Fibroblast of lung (primary cell): ENCODE results near the gene C6orf47. TPM values are rescaled to one million over a fixed set of nuclear protein-coding genes. Genes with fewer than 3 reads are reported as not detected.

ENCODE experiments used
- DNase-seq, 2 donors: peaks; one replicate each; pipeline versions ENCODE4 v3.0.0 to v3.0.0-alpha.2; 2010; ENCODE audit warnings: low read depth in 2 of 2
- H2AFZ ChIP-seq: 2 replicates; pipeline ENCODE4 v1.5.1; 2012; ENCODE audit warnings: low read length, control low read depth, inconsistent platforms
- H3K27ac ChIP-seq: 2 replicates; pipeline ENCODE4 v1.5.1; 2011; ENCODE audit warnings: low read length, control low read depth; ENCODE audit not compliant: insufficient read depth
- H3K27me3 ChIP-seq: 2 replicates; pipeline ENCODE4 v1.5.1; 2011; ENCODE audit warnings: mild to moderate bottlenecking, low read length; ENCODE audit not compliant: control insufficient read depth, insufficient read depth
- H3K36me3 ChIP-seq: 2 replicates; pipeline ENCODE4 v1.5.1; 2011; ENCODE audit warnings: low read length; ENCODE audit not compliant: control insufficient read depth, insufficient read depth
- H3K4me1 ChIP-seq: 2 replicates; pipeline ENCODE4 v1.5.1; 2011; ENCODE audit warnings: low read length; ENCODE audit not compliant: control insufficient read depth, insufficient read depth; ENCODE audit errors: extremely low read depth
- H3K4me2 ChIP-seq: 2 replicates; pipeline ENCODE4 v1.5.1; 2011; ENCODE audit warnings: low read length, control low read depth; ENCODE audit not compliant: insufficient read depth; ENCODE audit errors: extremely low read depth
- H3K4me3 ChIP-seq, 4 experiments: fragments of 200-600 bp in 1 of 4; sonication (generic) in 1 of 4; replicated peaks in 1 of 4; 2 replicates each; pipeline ENCODE4 v1.5.1; 2011 to 2016; ENCODE audit warnings: low read length in 4 of 4, low read depth in 3 of 4, mild to moderate bottlenecking in 3 of 4, control low read depth in 2 of 4, inconsistent platforms in 1 of 4, mixed read lengths in 1 of 4; ENCODE audit not compliant: insufficient read depth in 1 of 4; ENCODE audit errors: control extremely low read depth in 1 of 4
- H3K79me2 ChIP-seq: 2 replicates; pipeline ENCODE4 v1.5.1; 2012; ENCODE audit warnings: mild to moderate bottlenecking, low read length, inconsistent platforms; ENCODE audit not compliant: control insufficient read depth, insufficient read depth
- H3K9ac ChIP-seq: 2 replicates; pipeline ENCODE4 v1.5.1; 2011; ENCODE audit warnings: mild to moderate bottlenecking, low read length, control low read depth; ENCODE audit not compliant: insufficient read depth
- H3K9me3 ChIP-seq: 2 replicates; pipeline ENCODE4 v1.5.1; 2012; ENCODE audit warnings: low read depth, low read length; ENCODE audit not compliant: control insufficient read depth, insufficient read depth
- H4K20me1 ChIP-seq: 2 replicates; pipeline ENCODE4 v1.5.1; 2011; ENCODE audit warnings: low read length; ENCODE audit not compliant: control insufficient read depth, insufficient read depth; ENCODE audit errors: extremely low read depth
- EZH2 ChIP-seq: IDR thresholded peaks from 2 replicates; pipeline ENCODE4 v1.5.1; 2012; ENCODE audit warnings: low read length, control low read depth, mild to moderate bottlenecking; ENCODE audit errors: missing control alignments
- polyA plus RNA-seq, 2 donors: library from polyadenylated mRNA; depleted of rRNA in 1 of 2; stranded (reverse) in 1 of 2; unstranded in 1 of 2; fragments of >200 nt; gene quantifications; 2 replicates each; pipeline ENCODE4 v1.2.1, GENCODE V29; 2011 to 2012; ENCODE audit warnings: missing spikeins in 1 of 2
- total RNA-seq: library from RNA; depleted of rRNA; stranded (reverse); fragments of >200 nt; gene quantifications from 2 replicates; pipeline ENCODE4 v1.2.1, GENCODE V29; 2014
- TF ChIP-seq, protein P1 (sequence below), 2 donors: IDR thresholded peaks in 1 of 2; conservative IDR thresholded peaks in 1 of 2; 1 replicate in 1 of 2; 2 replicates in 1 of 2; pipeline ENCODE4 v1.5.1; 2011 to 2012; ENCODE audit warnings: low read length in 2 of 2, control low read depth in 1 of 2, inconsistent platforms in 1 of 2, low read depth in 1 of 2, mild to moderate bottlenecking in 1 of 2

Gene C6orf47
- total and polyA plus RNA-seq, 2 donors (not counting 1 experiment from before 2014, with no cell fraction given), result 7.9 to 20.6 TPM

DNA sequence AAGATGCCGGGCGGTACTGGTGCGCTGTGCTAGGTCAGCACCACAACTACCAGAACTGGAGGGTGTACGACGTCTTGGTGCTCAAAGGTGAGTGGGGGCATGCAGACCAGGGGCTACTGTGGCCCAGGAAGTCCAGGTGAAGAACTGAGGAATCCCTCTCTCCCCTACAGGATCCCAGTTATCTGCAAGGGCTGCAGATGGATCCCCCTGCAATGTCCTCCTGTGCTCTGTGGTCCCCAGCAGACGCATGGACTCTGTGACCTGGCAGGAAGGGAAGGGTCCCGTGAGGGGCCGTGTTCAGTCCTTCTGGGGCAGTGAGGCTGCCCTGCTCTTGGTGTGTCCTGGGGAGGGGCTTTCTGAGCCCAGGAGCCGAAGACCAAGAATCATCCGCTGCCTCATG lies 47.1 kb upstream of the C6orf47 start:
- Histone ChIP-seq H3K79me2 (peaks cover 2% of the 10 kb centered on the region), H3K4me1 (no peaks in the 10 kb centered on the region), H3K9ac (no peak overlapping the region), H4K20me1 (no peaks in the 10 kb centered on the region), H3K9me3 (no peaks in the 10 kb centered on the region), H3K36me3 (no peaks in the 10 kb centered on the region), H2AFZ (no peak overlapping the region), H3K27ac (no peak overlapping the region), H3K4me3 (no peak overlapping the region), H3K4me2 (no peak overlapping the region), H3K27me3 (peaks cover 13% of the 10 kb centered on the region)
- DNase-seq, result no peak
- no peak for TF ChIP-seq EZH2
- TF ChIP-seq, protein P1, sequence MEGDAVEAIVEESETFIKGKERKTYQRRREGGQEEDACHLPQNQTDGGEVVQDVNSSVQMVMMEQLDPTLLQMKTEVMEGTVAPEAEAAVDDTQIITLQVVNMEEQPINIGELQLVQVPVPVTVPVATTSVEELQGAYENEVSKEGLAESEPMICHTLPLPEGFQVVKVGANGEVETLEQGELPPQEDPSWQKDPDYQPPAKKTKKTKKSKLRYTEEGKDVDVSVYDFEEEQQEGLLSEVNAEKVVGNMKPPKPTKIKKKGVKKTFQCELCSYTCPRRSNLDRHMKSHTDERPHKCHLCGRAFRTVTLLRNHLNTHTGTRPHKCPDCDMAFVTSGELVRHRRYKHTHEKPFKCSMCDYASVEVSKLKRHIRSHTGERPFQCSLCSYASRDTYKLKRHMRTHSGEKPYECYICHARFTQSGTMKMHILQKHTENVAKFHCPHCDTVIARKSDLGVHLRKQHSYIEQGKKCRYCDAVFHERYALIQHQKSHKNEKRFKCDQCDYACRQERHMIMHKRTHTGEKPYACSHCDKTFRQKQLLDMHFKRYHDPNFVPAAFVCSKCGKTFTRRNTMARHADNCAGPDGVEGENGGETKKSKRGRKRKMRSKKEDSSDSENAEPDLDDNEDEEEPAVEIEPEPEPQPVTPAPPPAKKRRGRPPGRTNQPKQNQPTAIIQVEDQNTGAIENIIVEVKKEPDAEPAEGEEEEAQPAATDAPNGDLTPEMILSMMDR (conservative IDR thresholded peaks at IDR 0.05 in 1 of 2, IDR thresholded peaks at IDR 0.05 in 1 of 2; ENCODE audit: low read depth in 1 of 2, low read length in 2 of 2), result no peak

DNA sequence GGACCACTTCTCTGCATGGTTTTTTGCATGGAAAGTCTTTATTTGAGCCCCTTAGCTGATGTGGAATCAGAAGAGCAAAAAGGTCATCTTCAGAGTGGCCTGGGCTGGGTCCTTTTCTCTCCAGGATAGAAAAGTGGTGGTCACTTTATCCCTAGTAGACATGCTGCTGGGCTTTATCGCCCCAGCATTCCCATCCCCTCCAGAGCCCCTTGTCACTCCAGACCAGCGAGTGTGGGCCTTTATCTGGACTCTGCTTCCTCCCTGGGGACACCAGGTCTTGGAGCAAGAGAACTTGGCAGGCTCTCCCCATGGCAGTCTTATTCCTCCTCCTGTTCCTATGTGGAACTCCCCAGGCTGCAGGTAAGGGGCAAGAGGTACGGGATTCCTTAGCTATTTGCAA lies 46.0 kb upstream of the C6orf47 start, which contains the start of gene LY6G6F:
LY6G6F (plus strand) TSS at position 268 of the 400 bp plus-strand sequence; CDS start at position 309, 41 bp downstream.
- H3K9me3 ChIP-seq, result no peaks in the 10 kb centered on the region
- no peak within 1 kb of the TSS for H3K4me2 ChIP-seq
- no peak within 1 kb of the TSS for H2AFZ ChIP-seq
- H3K27me3 ChIP-seq, result peaks cover 8% of the 10 kb centered on the region
- peaks cover 5% of the 10 kb centered on the region for H3K4me1 ChIP-seq
- H3K36me3 ChIP-seq, result no peaks in the 10 kb centered on the region
- no peak for DNase-seq
- no peak for TF ChIP-seq EZH2
- TF ChIP-seq, protein P1 (conservative IDR thresholded peaks at IDR 0.05 in 1 of 2, IDR thresholded peaks at IDR 0.05 in 1 of 2; ENCODE audit: low read depth in 1 of 2, low read length in 2 of 2), result no peak
- peaks cover 11% of the 10 kb centered on the region for H3K79me2 ChIP-seq
- no peak within 1 kb of the TSS for H3K27ac ChIP-seq
- H3K4me3 ChIP-seq, result no peak within 1 kb of the TSS
- H3K9ac ChIP-seq, result no peak within 1 kb of the TSS
- no peaks in the 10 kb centered on the region for H4K20me1 ChIP-seq

DNA sequence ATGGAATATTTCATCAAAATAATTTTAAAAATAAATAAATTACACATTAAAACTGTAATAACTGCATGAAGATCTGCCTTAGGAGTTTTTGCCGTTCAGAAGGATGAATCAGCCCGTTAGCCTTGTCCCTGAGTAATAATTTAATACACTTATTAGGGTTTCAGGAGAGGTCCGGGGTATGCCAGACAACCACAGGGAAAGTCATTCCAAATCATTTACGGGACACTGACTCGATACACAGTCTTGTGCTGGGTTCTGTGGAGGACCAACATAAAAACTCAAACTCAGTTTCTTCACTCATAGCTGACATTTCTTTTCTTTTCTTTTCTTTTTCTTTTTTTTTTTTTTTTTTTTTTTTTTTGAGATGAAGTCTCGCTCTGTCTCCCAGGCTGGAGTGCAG lies 45.4 kb upstream of the C6orf47 start:
- H3K9ac ChIP-seq, result no peak overlapping the region
- no peaks in the 10 kb centered on the region for H3K36me3 ChIP-seq
- TF ChIP-seq, protein P1 (conservative IDR thresholded peaks at IDR 0.05 in 1 of 2, IDR thresholded peaks at IDR 0.05 in 1 of 2; ENCODE audit: low read depth in 1 of 2, low read length in 2 of 2), result no peak
- TF ChIP-seq EZH2, result no peak
- H3K9me3 ChIP-seq, result no peaks in the 10 kb centered on the region
- H3K4me1 ChIP-seq, result peaks cover 8% of the 10 kb centered on the region
- no peak overlapping the region for H3K27ac ChIP-seq
- no peak overlapping the region for H2AFZ ChIP-seq
- no peaks in the 10 kb centered on the region for H4K20me1 ChIP-seq
- peaks cover 5% of the 10 kb centered on the region for H3K27me3 ChIP-seq
- no peak for DNase-seq
- H3K4me3 ChIP-seq, result no peak overlapping the region
- H3K79me2 ChIP-seq, result peaks cover 18% of the 10 kb centered on the region
- no peak overlapping the region for H3K4me2 ChIP-seq
